Left cardiac atrium (tissue), 4 donors: ENCODE measurements around the gene ZNF70. TPM values are rescaled to one million over a fixed set of nuclear protein-coding genes. Genes with fewer than 3 reads are reported as not detected.
A peak's percentile ranks its signal among the peaks of the same experiment; 100 is the strongest.

Source experiments
- ATAC-seq, 2 donors: fragments of 200-7000 bp; cut with Tn5 transposase; one replicate each; pipeline ENCODE4 v1.9.1; 2020; ENCODE audit warnings: mild to moderate bottlenecking in 2 of 2, moderate library complexity in 2 of 2
- DNase-seq: peaks from one replicate; pipeline ENCODE4 v3.0.0-alpha.2; 2020
- intact Hi-C, 2 donors: fragments of 100-400 bp; cut with DNase I; formaldehyde crosslinking; loops; one replicate each; pipeline versions ENCODE4 v1.14.1 to v1.15.1; 2022 to 2023
- total RNA-seq, 2 donors: library from RNA; stranded (reverse); fragmentation: NEBNext Ultra II Directional; extraction: Animal tissue kit (Norgen Biotek cat#: 25700); gene quantifications; one replicate each; pipeline ENCODE4 v1.2.1, GENCODE V29; 2021
- donor health status: DM: no; HTN: yes; CAD: no.
- donor health status: DM: no; HTN: yes; CAD: no; lungs with severe emphysema.
- donor health status: DM: yes; HTN: yes; CAD: no.
- donor health status: Dilated cardiomyopathy.

ZNF70 gene
- total RNA-seq, 2 donors from 2014 or later = 4.9 to 5.6 TPM

- ATAC-seq (no peak), DNase-seq (no peak)
- intact Hi-C loops = no loop called here
Observed at GRCh38 chr22:23700706-23701105, 50.2 kb downstream of the ZNF70 start.

- intact Hi-C loops = no loop called here
- ATAC-seq (no peak), DNase-seq (no peak)
Observed at GRCh38 chr22:23698673-23699235, 52.2 kb downstream of the ZNF70 start.

GRCh38 chr22:23698094-23698493 lies 52.8 kb downstream of the ZNF70 start:
- ATAC-seq = no peak
- DNase-seq = no peak
- intact Hi-C loops = no loop called here

GRCh38 chr22:23697031-23697970 lies 53.6 kb downstream of the ZNF70 start:
- no peak for ATAC-seq
- intact Hi-C loops = no loop called here
- DNase-seq = no peak

GRCh38 chr22:23696326-23696851 lies 54.5 kb downstream of the ZNF70 start:
- DNase-seq (no peak), ATAC-seq (peak; percentile 45 to 90)
- intact Hi-C loops = no loop called here

GRCh38 chr22:23695571-23696325 lies 55.2 kb downstream of the ZNF70 start:
- DNase-seq (no peak), ATAC-seq (no peak)

GRCh38 chr22:23695141-23695540 lies 55.8 kb downstream of the ZNF70 start:
- ATAC-seq (no peak), DNase-seq (no peak)
- intact Hi-C loops = no loop called here

More at GRCh38 chr22:23695571-23696325, 55.2 kb downstream of the ZNF70 start:
- intact Hi-C loops = no loop called here

- DNase-seq (no peak), ATAC-seq (no peak)
- intact Hi-C loops = no loop called here
Observed at GRCh38 chr22:23693979-23694680, 56.8 kb downstream of the ZNF70 start.

GRCh38 chr22:23692598-23693291 lies 58.2 kb downstream of the ZNF70 start:
- ATAC-seq = no peak
- intact Hi-C loops = no loop called here
- no peak for DNase-seq

GRCh38 chr22:23691748-23692423 lies 59.0 kb downstream of the ZNF70 start:
- ATAC-seq = no peak
- intact Hi-C loops = no loop called here

GRCh38 chr22:23690713-23691112 lies 60.2 kb downstream of the ZNF70 start, which contains the start of gene RGL4:
Gene RGL4, plus strand, starts transcription at chr22:23691013. Its CDS starts 1,018 bp downstream, at chr22:23692031.
- intact Hi-C loops = no loop called here
- ATAC-seq (no peak), DNase-seq (no peak)

More at GRCh38 chr22:23691748-23692423, 59.0 kb downstream of the ZNF70 start:
- no peak for DNase-seq

GRCh38 chr22:23689414-23689813 lies 61.5 kb downstream of the ZNF70 start:
- no peak for ATAC-seq
- no peak for DNase-seq
- intact Hi-C loops = no loop called here

Other genes with a start within 250 kb of the ZNF70 start
- not detected for gene IGLL1, start 170.8 kb downstream of the ZNF70 start, total RNA-seq
- not detected for gene DRICH1, start 118.8 kb downstream of the ZNF70 start, total RNA-seq
- under 1 TPM in 1 of 2 donors, not detected in 1; 0.44 TPM for gene RGL4, start 60.1 kb downstream of the ZNF70 start, total RNA-seq
- gene VPREB3, start 3.3 kb upstream of the ZNF70 start, total RNA-seq = 1 to 10 TPM in 1 of 2 donors, under 1 TPM in 1; 0.53 to 1.3 TPM
- not detected for gene C22orf15, start 11.9 kb upstream of the ZNF70 start, total RNA-seq
- 1,000 to 10,000 TPM in 1 of 2 donors, 100 to 1,000 TPM in 1; 958 to 1,106 TPM for gene CHCHD10, start 16.9 kb upstream of the ZNF70 start, total RNA-seq
- 10 to 100 TPM in 1 of 2 donors, 1 to 10 TPM in 1; 5.6 to 10.0 TPM for gene MMP11, start 21.7 kb upstream of the ZNF70 start, total RNA-seq
- 10 to 100 TPM; 46.6 to 54.8 TPM for gene SMARCB1, start 35.9 kb upstream of the ZNF70 start, total RNA-seq
- 1 to 10 TPM; 5.8 to 6.5 TPM for gene DERL3, start 87.9 kb upstream of the ZNF70 start, total RNA-seq
- gene SLC2A11, start 106.8 kb upstream of the ZNF70 start, total RNA-seq = 10 to 100 TPM; 15.0 TPM
- 100 to 1,000 TPM; 292 to 347 TPM for gene MIF, start 143.3 kb upstream of the ZNF70 start, total RNA-seq
- 1 to 10 TPM; 4.8 to 7.9 TPM for gene GSTT2B, start 210.1 kb upstream of the ZNF70 start, total RNA-seq
- 1 to 10 TPM; 1.3 to 2.1 TPM for gene DDTL, start 215.8 kb upstream of the ZNF70 start, total RNA-seq
- gene DDT, start 223.3 kb upstream of the ZNF70 start, total RNA-seq = 100 to 1,000 TPM; 122 to 125 TPM
- under 1 TPM; 0.38 to 0.65 TPM for gene GSTT2, start 229.0 kb upstream of the ZNF70 start, total RNA-seq